Measurements from ENCODE around the gene KCTD3. TPM values are rescaled to one million over a fixed set of nuclear protein-coding genes. Genes with fewer than 3 reads are reported as not detected.

The KCTD3 gene
- total and polyA plus RNA-seq, 10 of the 15 experiments (the other 5 are each of a cell fraction or from before 2014, with no cell fraction given): 3.6 to 19.8 (median 10.7) TPM

- TF ChIP-seq, protein P1, sequence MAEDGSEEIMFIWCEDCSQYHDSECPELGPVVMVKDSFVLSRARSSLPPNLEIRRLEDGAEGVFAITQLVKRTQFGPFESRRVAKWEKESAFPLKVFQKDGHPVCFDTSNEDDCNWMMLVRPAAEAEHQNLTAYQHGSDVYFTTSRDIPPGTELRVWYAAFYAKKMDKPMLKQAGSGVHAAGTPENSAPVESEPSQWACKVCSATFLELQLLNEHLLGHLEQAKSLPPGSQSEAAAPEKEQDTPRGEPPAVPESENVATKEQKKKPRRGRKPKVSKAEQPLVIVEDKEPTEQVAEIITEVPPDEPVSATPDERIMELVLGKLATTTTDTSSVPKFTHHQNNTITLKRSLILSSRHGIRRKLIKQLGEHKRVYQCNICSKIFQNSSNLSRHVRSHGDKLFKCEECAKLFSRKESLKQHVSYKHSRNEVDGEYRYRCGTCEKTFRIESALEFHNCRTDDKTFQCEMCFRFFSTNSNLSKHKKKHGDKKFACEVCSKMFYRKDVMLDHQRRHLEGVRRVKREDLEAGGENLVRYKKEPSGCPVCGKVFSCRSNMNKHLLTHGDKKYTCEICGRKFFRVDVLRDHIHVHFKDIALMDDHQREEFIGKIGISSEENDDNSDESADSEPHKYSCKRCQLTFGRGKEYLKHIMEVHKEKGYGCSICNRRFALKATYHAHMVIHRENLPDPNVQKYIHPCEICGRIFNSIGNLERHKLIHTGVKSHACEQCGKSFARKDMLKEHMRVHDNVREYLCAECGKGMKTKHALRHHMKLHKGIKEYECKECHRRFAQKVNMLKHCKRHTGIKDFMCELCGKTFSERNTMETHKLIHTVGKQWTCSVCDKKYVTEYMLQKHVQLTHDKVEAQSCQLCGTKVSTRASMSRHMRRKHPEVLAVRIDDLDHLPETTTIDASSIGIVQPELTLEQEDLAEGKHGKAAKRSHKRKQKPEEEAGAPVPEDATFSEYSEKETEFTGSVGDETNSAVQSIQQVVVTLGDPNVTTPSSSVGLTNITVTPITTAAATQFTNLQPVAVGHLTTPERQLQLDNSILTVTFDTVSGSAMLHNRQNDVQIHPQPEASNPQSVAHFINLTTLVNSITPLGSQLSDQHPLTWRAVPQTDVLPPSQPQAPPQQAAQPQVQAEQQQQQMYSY (CRISPR knock-in tag; IDR thresholded peaks at IDR 0.05): no peak
- TF ChIP-seq POU2F2 (IDR thresholded peaks at IDR 0.05; ENCODE audit: borderline replicate concordance, low read depth, low read length) (no peak), NR2C1 (IDR thresholded peaks at IDR 0.05) (no peak), CHD2 (IDR thresholded peaks at IDR 0.05; ENCODE audit: borderline replicate concordance, low read depth, low read length) (no peak), PKNOX1 (IDR thresholded peaks at IDR 0.05) (no peak), IRF4 (IDR thresholded peaks at IDR 0.05; ENCODE audit: low read depth, low read length) (no peak), MEF2B (IDR thresholded peaks at IDR 0.05; ENCODE audit: partially characterized antibody, poor library complexity, severe bottlenecking) (peak; percentile 20), NR2F1 (conservative IDR thresholded peaks at IDR 0.05) (no peak; the same call in 1 of the 2 replicates), HSF1 (IDR thresholded peaks at IDR 0.05; ENCODE audit: low read depth, low read length) (no peak), EZH2 (IDR thresholded peaks at IDR 0.05; ENCODE audit: borderline replicate concordance, control insufficient read depth, low read depth, low read length) (no peak), IRF3 (IDR thresholded peaks at IDR 0.05) (no peak), BCL11A (IDR thresholded peaks at IDR 0.05; ENCODE audit: low read depth, low read length) (no peak), MXI1 (IDR thresholded peaks at IDR 0.05; ENCODE audit: low read depth, low read length) (no peak), IKZF1 (conservative IDR thresholded peaks at IDR 0.05) (peak; percentile 34; the same call in 1 of the 2 replicates), NFIC (IDR thresholded peaks at IDR 0.05; ENCODE audit: low read depth, low read length) (peak; percentile 59; the same call in 1 of the 2 replicates), JUNB (IDR thresholded peaks at IDR 0.05) (peak; percentile 40), TAF1 (IDR thresholded peaks at IDR 0.05; ENCODE audit: borderline replicate concordance, low read depth, low read length) (no peak), CREB1 (IDR thresholded peaks at IDR 0.05; ENCODE audit: low read depth) (no peak)
- TF ChIP-seq, protein P2, sequence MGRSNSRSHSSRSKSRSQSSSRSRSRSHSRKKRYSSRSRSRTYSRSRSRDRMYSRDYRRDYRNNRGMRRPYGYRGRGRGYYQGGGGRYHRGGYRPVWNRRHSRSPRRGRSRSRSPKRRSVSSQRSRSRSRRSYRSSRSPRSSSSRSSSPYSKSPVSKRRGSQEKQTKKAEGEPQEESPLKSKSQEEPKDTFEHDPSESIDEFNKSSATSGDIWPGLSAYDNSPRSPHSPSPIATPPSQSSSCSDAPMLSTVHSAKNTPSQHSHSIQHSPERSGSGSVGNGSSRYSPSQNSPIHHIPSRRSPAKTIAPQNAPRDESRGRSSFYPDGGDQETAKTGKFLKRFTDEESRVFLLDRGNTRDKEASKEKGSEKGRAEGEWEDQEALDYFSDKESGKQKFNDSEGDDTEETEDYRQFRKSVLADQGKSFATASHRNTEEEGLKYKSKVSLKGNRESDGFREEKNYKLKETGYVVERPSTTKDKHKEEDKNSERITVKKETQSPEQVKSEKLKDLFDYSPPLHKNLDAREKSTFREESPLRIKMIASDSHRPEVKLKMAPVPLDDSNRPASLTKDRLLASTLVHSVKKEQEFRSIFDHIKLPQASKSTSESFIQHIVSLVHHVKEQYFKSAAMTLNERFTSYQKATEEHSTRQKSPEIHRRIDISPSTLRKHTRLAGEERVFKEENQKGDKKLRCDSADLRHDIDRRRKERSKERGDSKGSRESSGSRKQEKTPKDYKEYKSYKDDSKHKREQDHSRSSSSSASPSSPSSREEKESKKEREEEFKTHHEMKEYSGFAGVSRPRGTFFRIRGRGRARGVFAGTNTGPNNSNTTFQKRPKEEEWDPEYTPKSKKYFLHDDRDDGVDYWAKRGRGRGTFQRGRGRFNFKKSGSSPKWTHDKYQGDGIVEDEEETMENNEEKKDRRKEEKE (IDR thresholded peaks at IDR 0.05): no peak
Observed at GRCh38 chr1:215584389-215584788, 17.3 kb downstream of the KCTD3 start (continued).
